WTC11 (cell line): ENCODE measurements around the gene MIB1. TPM values are rescaled to one million over a fixed set of nuclear protein-coding genes. Genes with fewer than 3 reads are reported as not detected.

Experiments used
- ATAC-seq: fragments of 200-7000 bp; cut with Tn5 transposase; 2 replicates; pipeline ENCODE4 v1.10.0; 2021; ENCODE audit warnings: mild to moderate bottlenecking, moderate library complexity
- CTCF ChIA-PET: fragments of 300-600 bp; sonication (Branson Sonifier 250); formaldehyde crosslinking; loops from one replicate; lab custom pipeline; 2021; ENCODE audit warnings: antibody characterized with exemption; lab: Charles Lee
- POLR2A ChIA-PET: fragments of 350-600 bp; sonication (Branson Sonifier 250); formaldehyde crosslinking; loops from one replicate; lab custom pipeline; 2021; ENCODE audit warnings: antibody characterized with exemption; lab: Charles Lee
- DNase-seq: peaks from one replicate; pipeline ENCODE4 v3.0.0; 2021; ENCODE audit warnings: low spot score
- H3K27ac Mint-ChIP-seq: 2 replicates; pipeline ENCODE4 v1.8.0; 2021; ENCODE audit warnings: mixed read lengths
- H3K27me3 Mint-ChIP-seq: 2 replicates; pipeline ENCODE4 v1.8.0; 2021; ENCODE audit warnings: low read depth, mild to moderate bottlenecking, moderate library complexity, mixed read lengths
- H3K36me3 Mint-ChIP-seq: 2 replicates; pipeline ENCODE4 v1.8.0; 2021; ENCODE audit warnings: mixed read lengths
- H3K4me1 Mint-ChIP-seq: 2 replicates; pipeline ENCODE4 v1.8.0; 2022; ENCODE audit warnings: mixed read lengths
- H3K4me3 Mint-ChIP-seq: 2 replicates; pipeline ENCODE4 v1.8.0; 2021; ENCODE audit warnings: mild to moderate bottlenecking, moderate library complexity, mixed read lengths
- H3K9me3 Mint-ChIP-seq: 2 replicates; pipeline ENCODE4 v1.8.0; 2021; ENCODE audit warnings: mixed read lengths
- ATF1 ChIP-seq: sonication (generic); formaldehyde crosslinking; IDR thresholded peaks from 2 replicates; pipeline ENCODE4 v1.8.1; 2023; ENCODE audit warnings: mild to moderate bottlenecking, moderate library complexity, missing genetic modification reagents
- ATF2 ChIP-seq: sonication (generic); formaldehyde crosslinking; IDR thresholded peaks from 2 replicates; pipeline ENCODE4 v1.8.1; 2022; ENCODE audit warnings: low read depth, missing genetic modification reagents, borderline replicate concordance
- E2F1 ChIP-seq: sonication (generic); formaldehyde crosslinking; IDR thresholded peaks from 2 replicates; pipeline ENCODE4 v1.8.0; 2022; ENCODE audit warnings: mild to moderate bottlenecking, missing genetic modification reagents
- FOXP1 ChIP-seq: sonication (generic); formaldehyde crosslinking; IDR thresholded peaks from 2 replicates; pipeline ENCODE4 v1.8.0; 2022; ENCODE audit warnings: missing genetic modification reagents, mild to moderate bottlenecking, moderate library complexity, borderline replicate concordance
- HMGA2 ChIP-seq: fragments of 250-450 bp; sonication (Bioruptor Pico); IDR thresholded peaks from 2 replicates; pipeline ENCODE4 v1.4.0; 2021; ENCODE audit warnings: mild to moderate bottlenecking, moderate library complexity
- IRF1 ChIP-seq: sonication (generic); formaldehyde crosslinking; IDR thresholded peaks from 2 replicates; pipeline ENCODE4 v1.8.0; 2023; ENCODE audit warnings: missing genetic modification reagents
- MAX ChIP-seq: sonication (generic); formaldehyde crosslinking; IDR thresholded peaks from 2 replicates; pipeline ENCODE4 v1.8.0; 2022; ENCODE audit warnings: mild to moderate bottlenecking, missing genetic modification reagents
- MYBL2 ChIP-seq: sonication (generic); formaldehyde crosslinking; IDR thresholded peaks from 2 replicates; pipeline ENCODE4 v1.8.1; 2023; ENCODE audit warnings: mild to moderate bottlenecking, moderate library complexity, missing genetic modification reagents
- NFYB ChIP-seq: sonication (generic); formaldehyde crosslinking; conservative IDR thresholded peaks from 2 replicates; pipeline ENCODE4 v1.8.0; 2022; ENCODE audit warnings: low read depth, missing genetic modification reagents
- TCF7 ChIP-seq: sonication (generic); formaldehyde crosslinking; IDR thresholded peaks from 2 replicates; pipeline ENCODE4 v1.8.0; 2022; ENCODE audit warnings: mild to moderate bottlenecking, low read depth, missing genetic modification reagents, moderate library complexity
- TP53 ChIP-seq: sonication (generic); formaldehyde crosslinking; IDR thresholded peaks from 2 replicates; pipeline ENCODE4 v1.8.1; 2023; ENCODE audit warnings: mild to moderate bottlenecking, missing genetic modification reagents
- ZNF121 ChIP-seq: sonication (generic); formaldehyde crosslinking; IDR thresholded peaks from 2 replicates; pipeline ENCODE4 v1.8.0; 2023; ENCODE audit warnings: missing genetic modification reagents
- ZNF281 ChIP-seq: sonication (generic); formaldehyde crosslinking; IDR thresholded peaks from 2 replicates; pipeline ENCODE4 v1.8.0; 2023; ENCODE audit warnings: mild to moderate bottlenecking, missing genetic modification reagents
- ZNF423 ChIP-seq: fragments of 250-450 bp; sonication (Bioruptor Pico); IDR thresholded peaks from 2 replicates; pipeline ENCODE4 v2.1.2; 2022; ENCODE audit warnings: mild to moderate bottlenecking, moderate library complexity
- total RNA-seq: library from RNA; stranded (reverse); gene quantifications from 3 replicates; pipeline ENCODE4 v1.2.3, GENCODE V29; 2021
- TF ChIP-seq, protein P1 (sequence below): sonication (generic); formaldehyde crosslinking; IDR thresholded peaks from 2 replicates; pipeline ENCODE4 v1.8.1; 2022; ENCODE audit warnings: missing genetic modification reagents, borderline replicate concordance
- TF ChIP-seq, protein P2 (sequence below): sonication (generic); formaldehyde crosslinking; IDR thresholded peaks from 2 replicates; pipeline ENCODE4 v1.8.0; 2022; ENCODE audit warnings: missing genetic modification reagents
- TF ChIP-seq, protein P3 (sequence below): fragments of 250-450 bp; sonication (Bioruptor Pico); IDR thresholded peaks from 2 replicates; pipeline ENCODE4 v2.1.2; 2022; ENCODE audit warnings: mild to moderate bottlenecking, moderate library complexity

Gene MIB1
- total RNA-seq, 1 experiment from 2014 or later = 63.9 TPM

DNA sequence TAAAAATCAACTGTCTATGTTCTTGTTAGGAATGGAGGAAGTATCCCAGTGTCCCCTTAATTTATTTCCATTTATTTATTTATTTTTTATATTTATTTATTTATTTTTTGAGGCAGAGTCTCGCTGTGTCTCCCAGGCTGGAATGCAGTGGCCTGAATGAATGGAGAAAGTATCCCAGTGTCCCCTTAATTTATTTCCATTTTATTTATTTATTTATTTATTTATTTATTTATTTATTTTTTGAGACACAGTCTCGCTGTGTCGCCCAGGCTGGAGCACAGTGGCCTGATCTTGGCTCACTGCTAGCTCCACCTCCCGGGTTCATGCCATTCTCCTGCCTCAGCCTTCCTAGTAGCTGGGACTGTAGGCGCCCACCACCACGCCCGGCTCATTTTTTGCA lies 34.1 kb downstream of the MIB1 start:
- ChIA-PET CTCF (no interaction called here), POLR2A (no interaction called here)
- H3K4me1 Mint-ChIP-seq = no peaks in the 10 kb centered on the region
- no peak for ATAC-seq
- peaks cover 38% of the 10 kb centered on the region for H3K36me3 Mint-ChIP-seq
- no peak overlapping the region for H3K4me3 Mint-ChIP-seq
- no peak overlapping the region for H3K27ac Mint-ChIP-seq
- H3K9me3 Mint-ChIP-seq = no peaks in the 10 kb centered on the region
- H3K27me3 Mint-ChIP-seq = no peaks in the 10 kb centered on the region
- DNase-seq = no peak
- TF ChIP-seq ATF2 (CRISPR knock-in tag) = no peak
- TF ChIP-seq HMGA2 (CRISPR knock-in tag) = peak; percentile 41; the same call in 1 of the 2 replicates
- TF ChIP-seq NFYB (CRISPR knock-in tag) = no peak

DNA sequence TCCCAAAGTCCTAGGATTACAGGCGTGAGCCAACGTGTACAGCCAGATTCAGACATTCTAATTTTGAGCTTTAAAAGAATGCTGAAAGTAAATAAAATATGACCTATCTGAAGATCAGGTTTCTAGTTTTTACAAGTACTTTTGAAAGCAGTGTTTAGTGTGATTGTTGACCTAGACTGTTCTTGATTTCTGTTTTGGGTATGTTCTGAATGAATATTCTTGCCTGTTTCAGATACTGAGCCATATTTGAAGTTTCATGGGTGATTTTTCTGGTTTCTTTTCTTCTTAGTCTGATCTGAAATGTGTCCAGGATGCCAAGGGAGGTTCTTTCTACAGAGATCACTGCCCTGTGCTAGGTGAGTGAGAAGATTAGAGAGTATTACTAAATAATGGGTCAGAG lies 37.2 kb downstream of the MIB1 start:
- peaks cover 40% of the 10 kb centered on the region for H3K36me3 Mint-ChIP-seq
- ChIA-PET CTCF (no interaction called here), POLR2A (no interaction called here)
- no peaks in the 10 kb centered on the region for H3K4me1 Mint-ChIP-seq
- H3K27ac Mint-ChIP-seq = 0 out of 2 replicates have a peak overlapping the region, but pooled peaks have one; percentile 5
- no peak overlapping the region for H3K4me3 Mint-ChIP-seq
- H3K27me3 Mint-ChIP-seq = no peaks in the 10 kb centered on the region
- DNase-seq = no peak
- H3K9me3 Mint-ChIP-seq = no peaks in the 10 kb centered on the region
- no peak for ATAC-seq
- TF ChIP-seq, protein P1, sequence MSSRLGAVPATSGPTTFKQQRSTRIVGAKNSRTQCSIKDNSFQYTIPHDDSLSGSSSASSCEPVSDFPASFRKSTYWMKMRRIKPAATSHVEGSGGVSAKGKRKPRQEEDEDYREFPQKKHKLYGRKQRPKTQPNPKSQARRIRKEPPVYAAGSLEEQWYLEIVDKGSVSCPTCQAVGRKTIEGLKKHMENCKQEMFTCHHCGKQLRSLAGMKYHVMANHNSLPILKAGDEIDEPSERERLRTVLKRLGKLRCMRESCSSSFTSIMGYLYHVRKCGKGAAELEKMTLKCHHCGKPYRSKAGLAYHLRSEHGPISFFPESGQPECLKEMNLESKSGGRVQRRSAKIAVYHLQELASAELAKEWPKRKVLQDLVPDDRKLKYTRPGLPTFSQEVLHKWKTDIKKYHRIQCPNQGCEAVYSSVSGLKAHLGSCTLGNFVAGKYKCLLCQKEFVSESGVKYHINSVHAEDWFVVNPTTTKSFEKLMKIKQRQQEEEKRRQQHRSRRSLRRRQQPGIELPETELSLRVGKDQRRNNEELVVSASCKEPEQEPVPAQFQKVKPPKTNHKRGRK (CRISPR knock-in tag) = no peak
- TF ChIP-seq TCF7 (no peak), TP53 (CRISPR knock-in tag) (no peak), ZNF423 (no peak), IRF1 (CRISPR knock-in tag) (no peak), ATF1 (no peak)

DNA sequence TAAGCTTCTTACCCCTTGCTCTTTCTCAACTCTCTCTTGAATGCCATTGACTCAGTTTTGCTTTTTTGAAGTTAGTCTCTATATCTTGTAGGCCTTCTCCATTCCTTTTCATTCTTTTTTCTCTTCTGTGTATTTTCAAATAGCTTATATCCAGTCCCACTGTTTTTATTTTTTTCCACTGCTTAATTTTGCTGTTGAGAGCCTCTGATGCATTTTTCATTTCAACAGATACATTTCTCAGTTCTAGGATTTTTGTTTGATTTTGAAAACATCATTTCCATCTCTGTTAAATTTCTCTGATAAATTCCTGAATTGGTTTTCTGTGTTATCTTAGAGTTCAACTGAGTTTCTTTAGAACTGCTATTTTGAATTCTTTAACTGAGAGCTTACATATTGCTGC lies 45.9 kb downstream of the MIB1 start:
- peaks cover 52% of the 10 kb centered on the region for H3K36me3 Mint-ChIP-seq
- DNase-seq (no peak), ATAC-seq (no peak)
- ChIA-PET POLR2A (no interaction called here), CTCF (no interaction called here)
- no peaks in the 10 kb centered on the region; the same call in 1 of the 2 replicates for H3K27me3 Mint-ChIP-seq
- no peaks in the 10 kb centered on the region for H3K9me3 Mint-ChIP-seq
- H3K4me3 Mint-ChIP-seq = no peak overlapping the region
- H3K4me1 Mint-ChIP-seq = peaks cover 3% of the 10 kb centered on the region; the same call in 1 of the 2 replicates
- peak overlapping the region; percentile 64; the same call in 1 of the 2 replicates for H3K27ac Mint-ChIP-seq
- TF ChIP-seq ZNF121 (CRISPR knock-in tag) (no peak), HMGA2 (CRISPR knock-in tag) (no peak), MYBL2 (no peak), FOXP1 (CRISPR knock-in tag) (no peak), MAX (CRISPR knock-in tag) (no peak), ZNF281 (CRISPR knock-in tag) (no peak), E2F1 (no peak), ZNF423 (no peak)
- TF ChIP-seq, protein P2, sequence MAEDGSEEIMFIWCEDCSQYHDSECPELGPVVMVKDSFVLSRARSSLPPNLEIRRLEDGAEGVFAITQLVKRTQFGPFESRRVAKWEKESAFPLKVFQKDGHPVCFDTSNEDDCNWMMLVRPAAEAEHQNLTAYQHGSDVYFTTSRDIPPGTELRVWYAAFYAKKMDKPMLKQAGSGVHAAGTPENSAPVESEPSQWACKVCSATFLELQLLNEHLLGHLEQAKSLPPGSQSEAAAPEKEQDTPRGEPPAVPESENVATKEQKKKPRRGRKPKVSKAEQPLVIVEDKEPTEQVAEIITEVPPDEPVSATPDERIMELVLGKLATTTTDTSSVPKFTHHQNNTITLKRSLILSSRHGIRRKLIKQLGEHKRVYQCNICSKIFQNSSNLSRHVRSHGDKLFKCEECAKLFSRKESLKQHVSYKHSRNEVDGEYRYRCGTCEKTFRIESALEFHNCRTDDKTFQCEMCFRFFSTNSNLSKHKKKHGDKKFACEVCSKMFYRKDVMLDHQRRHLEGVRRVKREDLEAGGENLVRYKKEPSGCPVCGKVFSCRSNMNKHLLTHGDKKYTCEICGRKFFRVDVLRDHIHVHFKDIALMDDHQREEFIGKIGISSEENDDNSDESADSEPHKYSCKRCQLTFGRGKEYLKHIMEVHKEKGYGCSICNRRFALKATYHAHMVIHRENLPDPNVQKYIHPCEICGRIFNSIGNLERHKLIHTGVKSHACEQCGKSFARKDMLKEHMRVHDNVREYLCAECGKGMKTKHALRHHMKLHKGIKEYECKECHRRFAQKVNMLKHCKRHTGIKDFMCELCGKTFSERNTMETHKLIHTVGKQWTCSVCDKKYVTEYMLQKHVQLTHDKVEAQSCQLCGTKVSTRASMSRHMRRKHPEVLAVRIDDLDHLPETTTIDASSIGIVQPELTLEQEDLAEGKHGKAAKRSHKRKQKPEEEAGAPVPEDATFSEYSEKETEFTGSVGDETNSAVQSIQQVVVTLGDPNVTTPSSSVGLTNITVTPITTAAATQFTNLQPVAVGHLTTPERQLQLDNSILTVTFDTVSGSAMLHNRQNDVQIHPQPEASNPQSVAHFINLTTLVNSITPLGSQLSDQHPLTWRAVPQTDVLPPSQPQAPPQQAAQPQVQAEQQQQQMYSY (CRISPR knock-in tag) = no peak
- TF ChIP-seq, protein P3, sequence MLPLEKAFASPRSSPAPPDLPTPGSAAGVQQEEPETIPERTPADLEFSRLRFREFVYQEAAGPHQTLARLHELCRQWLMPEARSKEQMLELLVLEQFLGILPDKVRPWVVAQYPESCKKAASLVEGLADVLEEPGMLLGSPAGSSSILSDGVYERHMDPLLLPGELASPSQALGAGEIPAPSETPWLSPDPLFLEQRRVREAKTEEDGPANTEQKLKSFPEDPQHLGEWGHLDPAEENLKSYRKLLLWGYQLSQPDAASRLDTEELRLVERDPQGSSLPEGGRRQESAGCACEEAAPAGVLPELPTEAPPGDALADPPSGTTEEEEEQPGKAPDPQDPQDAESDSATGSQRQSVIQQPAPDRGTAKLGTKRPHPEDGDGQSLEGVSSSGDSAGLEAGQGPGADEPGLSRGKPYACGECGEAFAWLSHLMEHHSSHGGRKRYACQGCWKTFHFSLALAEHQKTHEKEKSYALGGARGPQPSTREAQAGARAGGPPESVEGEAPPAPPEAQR (CRISPR knock-in tag) = no peak
